Embryonic facial prominence (tissue), 1 donor: ENCODE results near the gene INTS2.
"Not testable (repeated sequence)": the region's sequence is repeated elsewhere in the genome, so short reads cannot be mapped to it uniquely, and the experiment has no call there.

Source experiments
- DNase-seq: peaks from one replicate; pipeline ENCODE4 v3.0.0-alpha.2; 2016; ENCODE audit errors: extremely low spot score

Gene INTS2

DNA sequence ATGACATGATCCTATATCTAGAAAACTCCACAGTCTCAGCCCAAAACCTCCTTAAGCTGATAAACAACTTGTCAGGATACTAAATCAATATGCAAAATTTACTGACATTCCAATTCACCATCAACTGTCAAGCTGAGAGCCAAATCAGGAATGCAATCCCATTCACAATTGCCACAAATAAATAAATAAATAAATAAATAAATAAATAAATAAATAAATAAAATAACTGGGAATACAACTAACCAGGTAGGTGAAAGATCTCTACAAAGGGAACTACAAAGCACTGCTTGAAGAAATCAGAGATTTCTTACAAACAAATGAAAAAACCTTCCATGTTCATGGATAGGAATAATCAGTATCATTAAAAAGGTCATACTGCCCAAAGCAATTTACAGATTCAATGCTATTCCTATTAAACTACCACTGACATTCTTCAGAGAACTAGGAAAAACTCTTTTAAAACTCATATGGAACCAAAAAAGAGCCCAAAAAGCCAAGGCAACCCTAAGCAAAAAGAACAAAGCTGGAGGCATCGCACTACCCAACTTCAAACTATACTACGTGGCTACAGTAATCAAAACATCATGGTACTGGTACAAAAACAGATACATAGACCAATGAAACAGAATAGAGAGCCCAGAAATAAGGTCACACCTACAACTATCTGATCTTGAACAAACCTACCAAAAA, 102.2 kb downstream of the INTS2 start:
- no peak for DNase-seq

DNA sequence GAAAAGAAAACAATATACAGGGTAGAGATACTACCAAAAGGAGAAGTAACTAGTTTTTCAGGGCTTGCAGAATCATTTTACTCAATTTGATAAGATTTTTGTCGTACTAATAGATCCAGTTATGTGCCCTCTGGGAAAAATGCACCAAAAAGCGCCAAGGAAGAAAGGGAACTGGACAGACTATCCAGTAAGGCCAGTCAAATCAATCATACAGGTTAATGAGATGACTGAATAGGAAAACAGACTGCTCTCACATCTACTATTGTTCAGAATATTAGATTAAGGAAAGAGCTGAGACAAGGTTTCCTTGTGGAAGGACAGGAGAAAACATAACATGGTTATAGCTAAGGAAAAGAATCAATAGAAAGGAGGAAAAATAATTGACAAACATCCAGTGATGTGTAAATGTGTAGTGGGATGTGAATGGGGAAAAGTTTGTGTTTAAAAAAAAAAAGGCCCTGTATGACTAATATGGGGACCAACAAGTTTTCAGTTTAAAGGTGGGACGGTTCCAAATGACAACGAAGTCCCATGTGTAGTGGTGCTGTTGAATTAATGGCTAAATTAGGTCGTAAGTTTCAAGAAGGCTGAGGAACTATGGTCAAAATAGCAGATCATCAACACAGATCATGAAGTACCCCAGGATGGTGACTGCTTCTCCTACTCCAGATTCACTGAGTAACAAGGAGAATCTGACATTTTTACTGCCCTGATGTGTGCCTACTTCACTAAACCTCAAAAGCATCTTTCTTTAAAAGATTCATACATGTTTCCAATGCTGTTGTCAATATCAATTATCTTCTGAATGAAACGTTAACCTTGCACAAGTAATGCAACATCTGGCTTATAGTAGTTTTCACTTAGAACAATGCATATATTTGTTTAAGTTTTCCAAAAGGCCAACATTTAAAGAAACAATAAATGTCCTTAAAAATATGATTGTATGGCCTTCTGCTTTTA, 105.2 kb downstream of the INTS2 start:
- DNase-seq = no peak

DNA sequence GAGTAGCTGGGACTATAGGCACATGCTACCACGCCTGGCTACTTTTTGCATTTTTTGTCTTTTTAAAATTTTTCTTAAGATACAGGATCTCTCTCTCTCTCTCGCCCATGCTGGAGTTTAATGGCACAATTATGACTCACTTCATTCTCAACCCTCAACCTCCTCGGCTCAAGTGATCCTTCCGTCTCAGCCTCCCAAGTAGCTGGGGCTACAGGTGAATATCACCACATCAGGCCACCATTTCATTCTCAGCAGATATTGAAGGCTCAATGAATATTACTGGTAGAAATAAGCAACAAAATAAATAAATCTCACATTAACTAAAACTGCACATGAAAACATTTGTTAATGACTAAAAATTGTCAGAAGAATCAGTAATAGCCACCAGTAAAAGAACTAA, 106.1 kb downstream of the INTS2 start:
- no peak for DNase-seq

DNA sequence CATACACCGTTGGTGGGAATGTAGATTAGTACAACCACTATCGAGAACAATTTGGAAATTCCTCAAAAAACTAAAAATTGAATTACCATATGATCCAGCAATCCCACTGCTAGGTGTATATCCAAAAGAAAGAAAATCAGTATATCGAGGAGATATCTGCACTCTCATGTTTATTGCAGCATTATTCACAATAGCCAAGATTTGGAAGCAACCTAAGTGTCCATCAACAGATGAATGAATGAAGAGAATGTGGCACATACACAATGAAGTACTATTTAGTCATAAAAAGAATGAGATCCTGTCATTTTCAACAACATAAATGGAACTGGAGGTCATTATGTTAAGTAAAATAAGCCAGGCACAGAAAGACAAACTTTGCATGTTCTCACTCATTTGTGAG, 108.5 kb downstream of the INTS2 start:
- not testable (repeated sequence) for DNase-seq

DNA sequence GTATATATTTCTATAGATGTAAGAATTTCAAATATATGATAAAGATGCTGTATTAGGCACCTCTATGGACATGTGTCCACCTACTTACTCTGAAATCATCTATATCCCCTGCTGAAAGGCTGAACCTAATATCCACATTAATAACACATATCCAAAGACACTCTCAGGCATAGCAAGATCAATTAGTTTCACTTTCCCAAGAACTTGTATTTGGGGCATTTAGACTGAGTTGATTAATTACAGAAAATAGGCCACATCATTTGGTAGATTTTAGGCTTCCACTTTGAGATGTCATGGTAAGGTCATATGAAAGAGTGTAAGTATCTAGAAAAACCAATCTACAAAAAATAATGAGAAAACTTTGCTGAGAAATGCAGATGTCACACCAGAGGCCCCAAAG, 109.6 kb downstream of the INTS2 start:
- DNase-seq = no peak

DNA sequence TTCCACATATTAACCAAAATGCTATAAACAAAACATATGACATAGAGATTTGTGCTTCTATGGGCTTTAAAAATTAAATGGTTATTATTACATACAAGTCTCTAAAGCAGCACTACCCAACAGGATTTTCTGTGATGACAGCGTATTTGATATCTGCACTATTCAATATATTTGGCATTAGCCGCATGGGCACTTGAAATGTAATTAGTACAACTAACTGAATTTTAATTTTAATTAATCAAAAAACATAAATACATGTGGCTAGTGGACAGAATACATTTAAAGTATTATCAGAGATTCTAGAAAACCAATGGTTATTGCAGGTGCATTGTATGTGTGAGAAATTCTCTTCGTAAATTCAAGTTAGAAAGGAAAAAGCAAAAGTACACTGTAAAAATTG, 110.3 kb downstream of the INTS2 start:
- no peak for DNase-seq

DNA sequence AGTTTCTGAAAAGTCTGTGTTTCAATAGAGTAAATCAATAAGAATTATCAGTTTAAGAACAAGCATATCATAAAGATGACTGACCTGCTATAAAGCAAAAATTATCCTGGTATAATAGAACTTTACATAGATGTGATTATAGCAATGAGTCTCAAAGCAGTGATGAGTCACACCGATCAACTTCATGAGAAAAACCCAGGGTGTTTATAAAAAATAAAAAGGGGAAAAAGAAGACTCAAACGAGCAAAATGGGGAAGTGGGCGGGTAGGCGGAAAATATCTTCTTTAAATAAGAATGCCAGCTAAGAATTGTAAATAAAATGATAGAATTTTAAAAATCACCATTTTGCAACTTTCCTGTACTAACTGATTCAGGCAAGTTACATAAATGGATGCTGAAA, 111.2 kb downstream of the INTS2 start:
- no peak for DNase-seq

DNA sequence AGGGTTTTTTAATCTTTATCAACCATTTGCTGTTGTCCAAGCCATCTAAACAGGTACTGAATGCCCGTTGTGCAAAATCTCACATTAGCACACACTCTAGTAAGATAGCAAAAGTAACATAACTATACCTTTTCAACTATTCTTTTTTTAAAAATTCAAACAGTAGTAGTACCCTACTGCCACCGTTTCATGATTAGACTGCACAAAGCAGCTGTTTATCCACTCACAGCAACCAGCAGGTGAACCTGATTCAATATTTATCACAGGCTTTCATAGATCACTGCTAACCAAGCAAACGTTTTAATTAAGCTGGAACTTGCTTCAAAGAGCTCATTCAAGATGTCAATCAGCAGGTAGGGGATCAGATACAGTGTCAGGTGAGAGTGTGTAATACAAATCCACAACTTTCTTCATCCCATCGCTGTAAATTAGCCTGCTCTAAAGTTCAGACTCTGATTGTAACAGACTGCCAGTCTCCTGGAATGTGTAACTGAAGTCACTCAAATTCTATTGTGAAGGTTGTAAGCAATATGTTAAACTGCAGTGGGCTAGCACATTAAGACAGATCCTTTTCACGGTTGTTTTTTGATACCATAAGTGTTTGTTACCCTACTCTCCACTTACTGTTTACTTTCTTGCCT, 111.8 kb downstream of the INTS2 start:
- no peak for DNase-seq
